ENCODE results near the gene SOCS1. TPM values are rescaled to one million over a fixed set of nuclear protein-coding genes. Genes with fewer than 3 reads are reported as not detected.

Gene SOCS1
- total RNA-seq, 1 donor from 2014 or later, result 11.1 TPM

DNA sequence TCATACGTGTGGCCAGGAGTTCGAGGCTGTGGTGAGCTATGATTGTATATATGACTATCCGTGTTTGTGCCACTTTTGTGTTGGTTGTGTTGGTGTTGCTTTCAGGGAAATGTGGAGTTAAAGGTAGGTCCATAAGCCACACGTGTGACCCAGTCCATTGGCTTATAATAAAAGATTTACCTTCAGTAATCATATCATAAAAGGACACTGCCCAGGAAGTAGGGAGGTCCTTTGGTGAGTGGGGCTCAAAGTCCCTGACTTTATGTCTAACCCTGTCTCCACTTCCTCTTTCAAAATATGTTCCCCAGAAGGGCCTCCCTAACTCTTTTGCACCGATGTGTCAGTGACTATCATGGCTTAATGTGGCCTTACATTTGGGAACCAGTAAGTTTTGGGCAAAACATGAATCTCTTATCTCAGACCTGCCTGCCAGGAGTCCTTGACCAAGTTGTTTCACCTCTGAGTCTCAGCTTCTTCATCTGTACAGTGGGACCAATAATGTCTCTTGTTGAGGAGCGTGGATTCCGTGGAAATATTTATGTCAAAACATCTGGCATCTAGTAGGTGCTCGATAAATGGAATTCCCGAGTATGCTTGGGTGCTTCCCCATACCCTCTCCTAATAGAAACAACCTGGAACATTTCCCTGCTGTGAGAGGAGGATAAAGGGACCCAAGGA is 8.3 kb upstream of the SOCS1 start:
- peaks cover 3% of the 10 kb centered on the region for H3K9me3 Mint-ChIP-seq (ENCODE audit: unreplicated experiment)
- no peak for DNase-seq
- TF ChIP-seq, protein P1, sequence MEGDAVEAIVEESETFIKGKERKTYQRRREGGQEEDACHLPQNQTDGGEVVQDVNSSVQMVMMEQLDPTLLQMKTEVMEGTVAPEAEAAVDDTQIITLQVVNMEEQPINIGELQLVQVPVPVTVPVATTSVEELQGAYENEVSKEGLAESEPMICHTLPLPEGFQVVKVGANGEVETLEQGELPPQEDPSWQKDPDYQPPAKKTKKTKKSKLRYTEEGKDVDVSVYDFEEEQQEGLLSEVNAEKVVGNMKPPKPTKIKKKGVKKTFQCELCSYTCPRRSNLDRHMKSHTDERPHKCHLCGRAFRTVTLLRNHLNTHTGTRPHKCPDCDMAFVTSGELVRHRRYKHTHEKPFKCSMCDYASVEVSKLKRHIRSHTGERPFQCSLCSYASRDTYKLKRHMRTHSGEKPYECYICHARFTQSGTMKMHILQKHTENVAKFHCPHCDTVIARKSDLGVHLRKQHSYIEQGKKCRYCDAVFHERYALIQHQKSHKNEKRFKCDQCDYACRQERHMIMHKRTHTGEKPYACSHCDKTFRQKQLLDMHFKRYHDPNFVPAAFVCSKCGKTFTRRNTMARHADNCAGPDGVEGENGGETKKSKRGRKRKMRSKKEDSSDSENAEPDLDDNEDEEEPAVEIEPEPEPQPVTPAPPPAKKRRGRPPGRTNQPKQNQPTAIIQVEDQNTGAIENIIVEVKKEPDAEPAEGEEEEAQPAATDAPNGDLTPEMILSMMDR (IDR thresholded peaks at IDR 0.05; ENCODE audit: partially characterized antibody, unreplicated experiment), result no peak
- H3K27me3 Mint-ChIP-seq (ENCODE audit: unreplicated experiment), result peaks cover 1% of the 10 kb centered on the region
- no peaks in the 10 kb centered on the region for H3K36me3 Mint-ChIP-seq (ENCODE audit: unreplicated experiment)
- no peaks in the 10 kb centered on the region for H3K4me1 Mint-ChIP-seq (ENCODE audit: low read depth, unreplicated experiment)
- no peak overlapping the region for H3K4me3 Mint-ChIP-seq (ENCODE audit: unreplicated experiment)
- no peak overlapping the region for H3K27ac Mint-ChIP-seq (ENCODE audit: unreplicated experiment)

DNA sequence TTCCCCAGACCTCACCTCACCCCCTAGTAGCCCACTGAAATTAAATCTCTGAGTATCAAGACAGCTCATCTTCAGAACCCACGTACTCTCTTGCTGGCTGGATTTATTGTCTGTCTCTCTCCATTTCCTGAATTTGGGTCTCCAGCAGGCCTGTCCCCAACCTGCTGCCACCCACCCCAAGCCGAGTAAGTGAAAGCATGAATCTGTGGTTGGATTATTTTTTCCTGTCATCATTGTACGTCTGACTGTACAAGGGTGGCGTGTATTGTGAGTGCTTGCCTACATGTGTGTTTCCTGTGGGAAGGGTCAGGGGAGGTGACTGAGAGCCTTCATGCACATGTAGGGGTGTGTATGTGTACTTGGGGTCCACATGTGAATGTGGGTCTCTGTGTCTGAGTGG is 7.7 kb upstream of the SOCS1 start:
- H3K27ac Mint-ChIP-seq (ENCODE audit: unreplicated experiment), result no peak overlapping the region
- TF ChIP-seq, protein P1 (IDR thresholded peaks at IDR 0.05; ENCODE audit: partially characterized antibody, unreplicated experiment), result no peak
- H3K9me3 Mint-ChIP-seq (ENCODE audit: unreplicated experiment), result peaks cover 3% of the 10 kb centered on the region
- no peaks in the 10 kb centered on the region for H3K27me3 Mint-ChIP-seq (ENCODE audit: unreplicated experiment)
- no peak overlapping the region for H3K4me3 Mint-ChIP-seq (ENCODE audit: unreplicated experiment)
- H3K4me1 Mint-ChIP-seq (ENCODE audit: low read depth, unreplicated experiment), result no peaks in the 10 kb centered on the region
- DNase-seq, result no peak
- H3K36me3 Mint-ChIP-seq (ENCODE audit: unreplicated experiment), result no peaks in the 10 kb centered on the region

DNA sequence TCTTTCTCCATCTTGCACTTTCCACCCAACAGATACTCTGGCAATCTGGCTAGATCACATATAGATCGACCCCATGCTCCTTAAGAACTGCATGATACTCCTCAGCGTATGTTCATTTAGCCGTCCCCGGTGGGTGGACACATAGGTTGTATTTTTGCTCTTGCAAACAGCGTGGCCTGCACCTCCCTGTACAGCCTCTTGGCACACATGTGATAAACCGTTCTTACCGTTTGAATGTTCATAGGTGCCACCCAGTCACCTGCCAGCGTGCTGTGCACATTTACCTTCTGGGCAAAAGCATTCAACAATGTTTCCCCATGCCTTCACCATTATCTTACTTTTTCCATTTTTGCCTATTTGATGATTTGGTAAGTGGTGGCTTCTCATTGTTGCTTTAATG is 6.9 kb upstream of the SOCS1 start:
- H3K4me1 Mint-ChIP-seq (ENCODE audit: low read depth, unreplicated experiment), result no peaks in the 10 kb centered on the region
- H3K27me3 Mint-ChIP-seq (ENCODE audit: unreplicated experiment), result peaks cover 2% of the 10 kb centered on the region
- peaks cover 3% of the 10 kb centered on the region for H3K9me3 Mint-ChIP-seq (ENCODE audit: unreplicated experiment)
- H3K4me3 Mint-ChIP-seq (ENCODE audit: unreplicated experiment), result no peak overlapping the region
- H3K27ac Mint-ChIP-seq (ENCODE audit: unreplicated experiment), result no peak overlapping the region
- TF ChIP-seq, protein P1 (IDR thresholded peaks at IDR 0.05; ENCODE audit: partially characterized antibody, unreplicated experiment), result no peak
- no peaks in the 10 kb centered on the region for H3K36me3 Mint-ChIP-seq (ENCODE audit: unreplicated experiment)
- DNase-seq, result no peak

DNA sequence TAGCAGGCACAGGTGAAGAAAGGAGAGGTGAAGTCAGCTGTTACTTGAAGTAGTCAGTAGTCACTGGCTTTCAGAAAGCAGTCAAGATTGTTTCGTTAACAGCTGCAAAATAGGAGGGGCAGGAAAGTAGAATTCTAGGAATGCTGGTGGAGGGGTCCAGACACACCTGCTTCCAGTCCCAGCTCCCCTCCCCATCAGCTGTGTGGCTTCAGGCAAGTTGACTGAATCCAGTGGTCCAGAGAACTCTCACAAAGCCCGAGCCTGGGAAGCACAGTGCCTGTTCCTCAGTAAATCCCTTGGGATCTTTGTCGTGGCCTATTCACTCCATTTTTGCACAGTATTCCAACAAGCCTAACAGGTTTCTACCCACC is 4.6 kb upstream of the SOCS1 start:
- H3K36me3 Mint-ChIP-seq (ENCODE audit: unreplicated experiment), result no peaks in the 10 kb centered on the region
- TF ChIP-seq, protein P1 (IDR thresholded peaks at IDR 0.05; ENCODE audit: partially characterized antibody, unreplicated experiment), result no peak
- no peak overlapping the region for H3K27ac Mint-ChIP-seq (ENCODE audit: unreplicated experiment)

DNA sequence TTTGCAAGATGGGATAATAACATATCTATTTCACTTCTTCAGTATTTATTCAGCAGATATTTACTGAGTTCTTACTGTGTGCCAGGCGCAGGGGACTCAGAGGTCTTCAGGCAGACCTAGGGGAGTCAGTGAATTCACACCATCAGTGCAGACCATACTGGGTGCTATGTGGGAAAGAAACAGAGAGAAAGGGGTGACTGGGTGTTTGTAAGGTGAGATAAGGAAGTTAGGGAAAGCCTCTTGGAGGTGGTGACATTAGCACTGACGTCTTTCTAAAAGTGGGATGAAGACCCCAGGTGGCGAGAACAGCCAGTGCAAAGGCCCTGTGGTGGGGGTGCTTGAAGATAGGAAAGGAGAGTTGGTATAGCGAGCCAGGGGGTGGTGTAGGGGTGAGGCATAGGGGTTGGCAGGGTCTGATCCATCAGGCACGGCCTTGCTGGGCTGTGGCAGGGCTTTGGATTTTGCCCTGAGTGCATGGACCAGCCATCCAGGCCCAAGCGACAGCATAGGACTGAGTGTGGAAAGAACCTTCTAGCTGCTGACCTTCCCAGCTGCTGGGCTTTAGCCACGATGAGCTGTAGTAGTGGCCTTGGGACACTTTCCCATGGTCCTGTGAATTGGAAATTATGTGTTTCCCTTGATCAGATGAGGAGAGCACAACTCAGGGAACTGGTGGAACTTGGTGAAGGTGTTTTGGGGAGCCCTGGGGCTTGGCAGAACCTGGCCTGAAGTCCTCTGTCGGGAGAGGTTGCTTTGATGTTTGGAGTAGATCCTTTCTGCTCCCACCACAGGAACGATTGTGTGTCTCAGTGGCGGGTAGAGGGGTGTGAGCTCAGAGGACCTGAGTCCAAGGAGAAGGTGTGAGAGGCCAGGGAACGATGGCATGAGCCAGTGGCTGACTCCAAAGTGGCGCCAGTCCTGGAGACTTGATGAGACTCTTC is 3.9 kb upstream of the SOCS1 start:
- Mint-ChIP-seq H3K27me3 (ENCODE audit: unreplicated experiment) (peaks cover 12% of the 10 kb centered on the region), H3K27ac (ENCODE audit: unreplicated experiment) (no peak overlapping the region), H3K4me1 (ENCODE audit: low read depth, unreplicated experiment) (peaks cover 2% of the 10 kb centered on the region), H3K36me3 (ENCODE audit: unreplicated experiment) (no peaks in the 10 kb centered on the region), H3K9me3 (ENCODE audit: unreplicated experiment) (peaks cover 9% of the 10 kb centered on the region), H3K4me3 (ENCODE audit: unreplicated experiment) (no peak overlapping the region)
- no peak for DNase-seq
- TF ChIP-seq, protein P1 (IDR thresholded peaks at IDR 0.05; ENCODE audit: partially characterized antibody, unreplicated experiment), result no peak

More for the DNA sequence above, 4.6 kb upstream of the SOCS1 start:
- Mint-ChIP-seq H3K27me3 (ENCODE audit: unreplicated experiment) (peaks cover 12% of the 10 kb centered on the region), H3K4me3 (ENCODE audit: unreplicated experiment) (no peak overlapping the region), H3K9me3 (ENCODE audit: unreplicated experiment) (peaks cover 9% of the 10 kb centered on the region), H3K4me1 (ENCODE audit: low read depth, unreplicated experiment) (peaks cover 2% of the 10 kb centered on the region)
- DNase-seq, result no peak
